B cell (primary cell): ENCODE data around the gene RBMS3. TPM values are rescaled to one million over a fixed set of nuclear protein-coding genes. Genes with fewer than 3 reads are reported as not detected.

Experiments used
- ATAC-seq: fragments of 200-7000 bp; cut with Tn5 transposase; one replicate; pipeline ENCODE4 v1.10.0; 2021; ENCODE audit warnings: low read depth, mild to moderate bottlenecking, moderate number of reproducible peaks, moderate library complexity
- CTCF ChIA-PET: fragments of 350-600 bp; sonication (Branson Sonifier 250); formaldehyde crosslinking; loops from one replicate; lab custom pipeline; 2021; ENCODE audit warnings: antibody characterized with exemption, inconsistent platforms; lab: Charles Lee
- POLR2A ChIA-PET: fragments of 350-600 bp; sonication (Branson Sonifier 250); formaldehyde crosslinking; loops from one replicate; lab custom pipeline; 2021; ENCODE audit warnings: antibody characterized with exemption; lab: Charles Lee
- DNase-seq: peaks from one replicate; pipeline ENCODE4 v3.0.0; 2013
- H2AFZ ChIP-seq: 2 replicates; pipeline ENCODE4 v1.6.1; 2012; ENCODE audit warnings: mild to moderate bottlenecking, low read depth, low read length; ENCODE audit not compliant: insufficient read depth, poor library complexity, severe bottlenecking
- H3K27ac ChIP-seq, 2 donors: 1 replicate in 1 of 2; 2 replicates in 1 of 2; pipeline ENCODE4 v1.5.1; 2012 to 2013; ENCODE audit warnings: low read length in 2 of 2, mild to moderate bottlenecking in 2 of 2, moderate library complexity in 1 of 2
- H3K27me3 ChIP-seq, 4 experiments: fragments of 200-600 bp in 1 of 4; sonication (generic) in 1 of 4; replicated peaks in 1 of 4; 1 replicate in 2 of 4; 2 replicates in 2 of 4; pipeline versions ENCODE4 v1.6.1 to v1.7.0; 2013 to 2016; ENCODE audit warnings: low read length in 3 of 4, mild to moderate bottlenecking in 2 of 4, mixed read lengths in 1 of 4, moderate library complexity in 1 of 4; ENCODE audit not compliant: insufficient read depth in 4 of 4, control insufficient read depth in 3 of 4; ENCODE audit errors: control extremely low read depth in 1 of 4
- H3K36me3 ChIP-seq, 2 experiments: replicated peaks in 1 of 2; 1 replicate in 1 of 2; 2 replicates in 1 of 2; pipeline versions ENCODE4 v1.6.1 to v1.7.1; 2013; ENCODE audit warnings: low read length in 1 of 2; ENCODE audit not compliant: insufficient read depth in 2 of 2, control insufficient read depth in 1 of 2; ENCODE audit errors: control extremely low read depth in 1 of 2, extremely low read depth in 1 of 2
- H3K4me1 ChIP-seq, 2 donors: fragments of 200-600 bp in 1 of 2; sonication (generic) in 1 of 2; 1 replicate in 1 of 2; 2 replicates in 1 of 2; pipeline versions ENCODE4 v1.5.1 to v1.6.1; 2013 to 2017; ENCODE audit warnings: low read length in 2 of 2; ENCODE audit not compliant: control insufficient read depth in 2 of 2, insufficient read depth in 2 of 2
- H3K4me2 ChIP-seq: replicated peaks from 2 replicates; pipeline ENCODE3; 2012; ENCODE audit warnings: mild to moderate bottlenecking, low read depth, low read length; ENCODE audit not compliant: poor library complexity, severe bottlenecking
- H3K4me3 ChIP-seq, 5 experiments: fragments of 200-600 bp in 1 of 5; sonication (generic) in 1 of 5; 1 replicate in 3 of 5; 2 replicates in 2 of 5; pipeline versions ENCODE4 v1.5.1 to v1.7.0; 2011 to 2016; ENCODE audit warnings: low read length in 4 of 5, mild to moderate bottlenecking in 4 of 5, low read depth in 2 of 5, control low read depth in 1 of 5, moderate library complexity in 1 of 5; ENCODE audit not compliant: insufficient read depth in 1 of 5; ENCODE audit errors: control extremely low read depth in 1 of 5, extremely low read depth in 1 of 5
- H3K79me2 ChIP-seq: fragments of 200-600 bp; sonication (generic); one replicate; pipeline ENCODE4 v1.6.0; 2016; ENCODE audit warnings: low read length; ENCODE audit not compliant: control insufficient read depth, insufficient read depth
- H3K9ac ChIP-seq: fragments of 200-600 bp; sonication (generic); 2 replicates; pipeline ENCODE4 v1.6.1; 2017; ENCODE audit warnings: mild to moderate bottlenecking, low read length, moderate library complexity
- H3K9me3 ChIP-seq, 3 donors: one replicate each; pipeline versions ENCODE4 v1.6.1 to v1.7.1; 2013; ENCODE audit warnings: low read length in 2 of 3; ENCODE audit not compliant: control insufficient read depth in 2 of 3, insufficient read depth in 1 of 3; ENCODE audit errors: control extremely low read depth in 1 of 3
- H4K20me1 ChIP-seq: 2 replicates; pipeline ENCODE4 v1.6.0; 2012; ENCODE audit warnings: mild to moderate bottlenecking, low read length; ENCODE audit not compliant: insufficient read depth, control insufficient read depth, poor library complexity, severe bottlenecking
- H3K27ac Mint-ChIP-seq: one replicate; pipeline ENCODE4 v1.8.0; 2021; ENCODE audit warnings: mixed read lengths
- H3K27me3 Mint-ChIP-seq: one replicate; pipeline ENCODE4 v1.8.0; 2021; ENCODE audit warnings: mixed read lengths
- H3K4me1 Mint-ChIP-seq: one replicate; pipeline ENCODE4 v1.8.0; 2021; ENCODE audit warnings: mixed read lengths
- H3K4me3 Mint-ChIP-seq: one replicate; pipeline ENCODE4 v1.8.0; 2021; ENCODE audit warnings: mixed read lengths
- H3K9me3 Mint-ChIP-seq: one replicate; pipeline ENCODE4 v1.8.0; 2022; ENCODE audit warnings: mixed read lengths; ENCODE audit not compliant: insufficient read depth
- EZH2 ChIP-seq: IDR thresholded peaks from 2 replicates; pipeline ENCODE4 v1.6.1; 2012; ENCODE audit warnings: borderline replicate concordance, low read depth, mild to moderate bottlenecking, moderate library complexity, low read length; ENCODE audit not compliant: insufficient read depth, poor library complexity, severe bottlenecking
- WGBS: methylation state at CpG from one replicate; pipeline ENCODE4 v1.1.5; 2013; ENCODE audit warnings: missing lambda C conversion rate; ENCODE audit not compliant: insufficient coverage; 5-methylcytosine and 5-hydroxymethylcytosine counted together
- intact Hi-C: fragments of 100-400 bp; cut with micrococcal nuclease; formaldehyde crosslinking; loops from one replicate; pipeline ENCODE4 v1.10.0; 2022
- polyA plus RNA-seq: library from polyadenylated mRNA; depleted of rRNA; stranded (reverse); fragments of >200 nt; gene quantifications from 2 replicates; pipeline ENCODE4 v1.2.3, GENCODE V29; 2012
- total RNA-seq, 2 donors: library from RNA; stranded (reverse); fragments of 120-200 nt in 1 of 2; gene quantifications; 1 replicate in 1 of 2; 2 replicates in 1 of 2; pipeline versions ENCODE4 v1.2.3 to v1.2.4, GENCODE V29; 2013 to 2022
- TF ChIP-seq, protein P1 (sequence below): fragments of 200-600 bp; IDR thresholded peaks from one replicate; pipeline ENCODE4 v1.8.0; 2022; ENCODE audit warnings: antibody characterized with exemption, mild to moderate bottlenecking

Gene RBMS3
- total and polyA plus RNA-seq, 2 donors (not counting 1 experiment from before 2014, with no cell fraction given), result not detected

GRCh38 chr3:29635888-29636287 is 355.0 kb downstream of the RBMS3 start:
- DNase-seq (no peak), ATAC-seq (no peak)
- ChIA-PET POLR2A (no interaction called here), CTCF (no interaction called here)
- TF ChIP-seq EZH2, result no peak
- TF ChIP-seq, protein P1, sequence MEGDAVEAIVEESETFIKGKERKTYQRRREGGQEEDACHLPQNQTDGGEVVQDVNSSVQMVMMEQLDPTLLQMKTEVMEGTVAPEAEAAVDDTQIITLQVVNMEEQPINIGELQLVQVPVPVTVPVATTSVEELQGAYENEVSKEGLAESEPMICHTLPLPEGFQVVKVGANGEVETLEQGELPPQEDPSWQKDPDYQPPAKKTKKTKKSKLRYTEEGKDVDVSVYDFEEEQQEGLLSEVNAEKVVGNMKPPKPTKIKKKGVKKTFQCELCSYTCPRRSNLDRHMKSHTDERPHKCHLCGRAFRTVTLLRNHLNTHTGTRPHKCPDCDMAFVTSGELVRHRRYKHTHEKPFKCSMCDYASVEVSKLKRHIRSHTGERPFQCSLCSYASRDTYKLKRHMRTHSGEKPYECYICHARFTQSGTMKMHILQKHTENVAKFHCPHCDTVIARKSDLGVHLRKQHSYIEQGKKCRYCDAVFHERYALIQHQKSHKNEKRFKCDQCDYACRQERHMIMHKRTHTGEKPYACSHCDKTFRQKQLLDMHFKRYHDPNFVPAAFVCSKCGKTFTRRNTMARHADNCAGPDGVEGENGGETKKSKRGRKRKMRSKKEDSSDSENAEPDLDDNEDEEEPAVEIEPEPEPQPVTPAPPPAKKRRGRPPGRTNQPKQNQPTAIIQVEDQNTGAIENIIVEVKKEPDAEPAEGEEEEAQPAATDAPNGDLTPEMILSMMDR, result no peak
- peaks cover 1% of the 10 kb centered on the region for H3K9me3 Mint-ChIP-seq
- Histone ChIP-seq H4K20me1 (no peaks in the 10 kb centered on the region), H3K4me1 (no peaks in the 10 kb centered on the region), H2AFZ (no peak overlapping the region), H3K79me2 (no peaks in the 10 kb centered on the region), H3K4me2 (no peak overlapping the region), H3K9me3 (no peaks in the 10 kb centered on the region), H3K27me3 (no peaks in the 10 kb centered on the region), H3K36me3 (no peaks in the 10 kb centered on the region), H3K27ac (no peak overlapping the region), H3K4me3 (no peak overlapping the region), H3K9ac (no peak overlapping the region)
- no peaks in the 10 kb centered on the region for H3K4me1 Mint-ChIP-seq
- WGBS, result no CpG with 5 or more reads among the region's 1 CpG
- no peaks in the 10 kb centered on the region for H3K27me3 Mint-ChIP-seq
- H3K4me3 Mint-ChIP-seq, result no peak overlapping the region
- H3K27ac Mint-ChIP-seq, result no peak overlapping the region
- intact Hi-C loops, result no loop called here

GRCh38 chr3:29637068-29637467 is 356.2 kb downstream of the RBMS3 start:
- Histone ChIP-seq H3K4me3 (no peak overlapping the region), H3K9me3 (no peaks in the 10 kb centered on the region), H4K20me1 (no peaks in the 10 kb centered on the region), H3K4me2 (no peak overlapping the region), H3K36me3 (no peaks in the 10 kb centered on the region), H2AFZ (no peak overlapping the region), H3K9ac (no peak overlapping the region), H3K4me1 (no peaks in the 10 kb centered on the region), H3K27ac (no peak overlapping the region), H3K27me3 (no peaks in the 10 kb centered on the region), H3K79me2 (no peaks in the 10 kb centered on the region)
- WGBS, result no CpG with 5 or more reads among the region's 3 CpGs
- ATAC-seq (no peak), DNase-seq (no peak)
- Mint-ChIP-seq H3K27ac (no peak overlapping the region), H3K27me3 (no peaks in the 10 kb centered on the region), H3K4me3 (no peak overlapping the region), H3K4me1 (no peaks in the 10 kb centered on the region), H3K9me3 (peaks cover 1% of the 10 kb centered on the region)
- ChIA-PET POLR2A (no interaction called here), CTCF (no interaction called here)
- intact Hi-C loops, result no loop called here
- TF ChIP-seq EZH2, result no peak
- TF ChIP-seq, protein P1, result no peak
